ENCODE measurements around the gene PLCD1.

The PLCD1 gene

DNA sequence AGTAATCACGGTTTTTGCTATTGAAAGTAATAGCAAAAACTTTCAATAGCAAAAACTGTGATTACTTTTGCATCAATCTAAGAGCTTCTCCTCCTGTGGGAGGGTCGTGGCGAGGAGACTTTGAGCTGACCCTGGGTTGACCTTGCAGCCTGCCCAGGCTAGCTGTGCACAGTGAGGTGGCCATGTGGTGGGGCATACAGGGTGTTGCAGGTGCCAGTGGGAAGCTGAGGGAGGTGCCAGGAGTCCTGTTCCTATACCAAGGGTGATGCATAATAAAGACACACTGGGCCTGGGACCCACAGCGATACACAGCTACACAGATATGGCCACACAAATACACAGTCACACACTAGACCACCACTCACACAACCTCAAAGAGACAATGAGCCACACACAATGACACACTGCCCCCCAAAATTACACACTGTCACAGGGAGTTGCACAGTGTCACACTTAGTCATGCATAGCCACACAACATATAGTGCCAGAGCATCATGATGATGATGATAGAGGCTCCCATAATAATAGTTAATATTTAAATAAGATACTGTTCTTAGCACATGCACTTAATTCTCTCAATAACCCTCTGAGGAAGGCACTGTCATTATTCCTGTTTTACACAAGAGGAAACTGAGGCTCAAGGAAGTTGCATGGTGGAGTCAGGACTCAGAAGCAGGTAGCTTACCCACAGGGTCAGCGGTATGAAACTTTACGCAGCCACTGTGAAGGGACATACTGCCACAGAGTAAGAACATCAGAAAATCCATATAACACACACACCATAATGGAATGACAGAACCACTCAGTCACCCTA is 6.3 kb downstream of the PLCD1 start:
- no peak for TF ChIP-seq ZFX (IDR thresholded peaks at IDR 0.05)
- TF ChIP-seq, protein P1, sequence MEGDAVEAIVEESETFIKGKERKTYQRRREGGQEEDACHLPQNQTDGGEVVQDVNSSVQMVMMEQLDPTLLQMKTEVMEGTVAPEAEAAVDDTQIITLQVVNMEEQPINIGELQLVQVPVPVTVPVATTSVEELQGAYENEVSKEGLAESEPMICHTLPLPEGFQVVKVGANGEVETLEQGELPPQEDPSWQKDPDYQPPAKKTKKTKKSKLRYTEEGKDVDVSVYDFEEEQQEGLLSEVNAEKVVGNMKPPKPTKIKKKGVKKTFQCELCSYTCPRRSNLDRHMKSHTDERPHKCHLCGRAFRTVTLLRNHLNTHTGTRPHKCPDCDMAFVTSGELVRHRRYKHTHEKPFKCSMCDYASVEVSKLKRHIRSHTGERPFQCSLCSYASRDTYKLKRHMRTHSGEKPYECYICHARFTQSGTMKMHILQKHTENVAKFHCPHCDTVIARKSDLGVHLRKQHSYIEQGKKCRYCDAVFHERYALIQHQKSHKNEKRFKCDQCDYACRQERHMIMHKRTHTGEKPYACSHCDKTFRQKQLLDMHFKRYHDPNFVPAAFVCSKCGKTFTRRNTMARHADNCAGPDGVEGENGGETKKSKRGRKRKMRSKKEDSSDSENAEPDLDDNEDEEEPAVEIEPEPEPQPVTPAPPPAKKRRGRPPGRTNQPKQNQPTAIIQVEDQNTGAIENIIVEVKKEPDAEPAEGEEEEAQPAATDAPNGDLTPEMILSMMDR (conservative IDR thresholded peaks at IDR 0.05), result no peak
- H3K27ac ChIP-seq, result no peak overlapping the region

DNA sequence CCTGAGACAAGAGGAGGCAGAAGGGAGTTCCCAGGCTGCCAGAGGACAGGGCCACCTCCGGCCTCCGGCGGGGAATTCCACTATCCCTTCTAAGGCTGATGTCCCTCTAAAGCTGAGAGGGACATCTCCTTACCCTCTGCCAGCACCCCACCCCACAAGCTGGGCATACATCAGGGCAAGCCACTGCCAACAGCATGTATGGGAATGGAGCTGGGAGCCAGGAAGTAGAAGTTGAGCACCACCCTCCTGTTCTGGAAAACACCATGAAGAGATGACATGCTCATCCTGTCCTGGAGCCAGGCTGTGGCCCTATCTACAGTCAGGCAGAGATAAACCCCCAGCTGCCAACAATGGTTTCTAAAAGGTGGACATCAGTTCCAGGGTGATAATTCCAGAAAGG is 7.1 kb downstream of the PLCD1 start:
- no peak for TF ChIP-seq ZFX (IDR thresholded peaks at IDR 0.05)
- TF ChIP-seq, protein P1 (conservative IDR thresholded peaks at IDR 0.05), result no peak

DNA sequence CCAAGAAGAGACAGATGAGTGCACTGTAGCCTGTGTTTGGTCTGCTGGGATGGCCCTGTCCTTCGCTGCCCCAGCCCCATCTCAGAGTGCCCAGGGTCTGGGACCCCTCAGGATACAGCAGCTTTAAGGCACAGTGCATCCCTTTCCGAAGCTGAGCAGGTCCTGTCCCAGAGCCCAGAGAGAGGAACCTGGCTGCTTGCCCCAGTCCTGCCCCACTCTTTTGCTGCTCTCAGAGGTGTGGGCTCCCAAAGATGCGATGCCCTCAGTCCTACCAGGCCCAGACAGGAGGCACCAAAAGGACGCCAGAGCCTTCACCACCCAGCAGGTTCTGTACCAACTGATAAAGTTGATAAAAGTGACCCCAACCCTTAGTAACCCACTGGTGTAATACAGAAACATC is 8.2 kb downstream of the PLCD1 start:
- TF ChIP-seq, protein P1 (conservative IDR thresholded peaks at IDR 0.05), result no peak
- TF ChIP-seq ZFX (IDR thresholded peaks at IDR 0.05), result no peak
- H3K27ac ChIP-seq, result no peak overlapping the region

More for the DNA sequence above, 7.1 kb downstream of the PLCD1 start:
- H3K27ac ChIP-seq, result no peak overlapping the region

DNA sequence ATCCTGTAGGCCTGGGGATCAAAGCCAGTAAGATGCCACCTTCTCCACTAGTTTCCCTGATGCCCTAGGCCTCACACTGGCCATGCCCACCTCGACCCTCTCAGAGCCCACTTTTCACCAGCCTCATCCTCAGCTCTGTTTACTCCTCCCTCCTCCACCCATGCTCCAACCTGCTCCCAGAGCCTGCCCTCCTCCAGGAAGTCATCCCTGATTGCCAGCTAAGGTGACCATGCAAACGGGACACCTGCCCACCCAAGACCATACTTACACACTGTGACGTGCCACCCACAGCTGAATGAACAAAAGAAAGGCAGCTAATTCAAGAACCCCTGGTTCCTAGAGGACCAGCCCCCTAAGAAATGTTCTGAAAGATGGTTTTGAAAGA is 9.1 kb downstream of the PLCD1 start:
- H3K27ac ChIP-seq, result no peak overlapping the region
- TF ChIP-seq, protein P1 (conservative IDR thresholded peaks at IDR 0.05), result no peak
- TF ChIP-seq ZFX (IDR thresholded peaks at IDR 0.05), result no peak

DNA sequence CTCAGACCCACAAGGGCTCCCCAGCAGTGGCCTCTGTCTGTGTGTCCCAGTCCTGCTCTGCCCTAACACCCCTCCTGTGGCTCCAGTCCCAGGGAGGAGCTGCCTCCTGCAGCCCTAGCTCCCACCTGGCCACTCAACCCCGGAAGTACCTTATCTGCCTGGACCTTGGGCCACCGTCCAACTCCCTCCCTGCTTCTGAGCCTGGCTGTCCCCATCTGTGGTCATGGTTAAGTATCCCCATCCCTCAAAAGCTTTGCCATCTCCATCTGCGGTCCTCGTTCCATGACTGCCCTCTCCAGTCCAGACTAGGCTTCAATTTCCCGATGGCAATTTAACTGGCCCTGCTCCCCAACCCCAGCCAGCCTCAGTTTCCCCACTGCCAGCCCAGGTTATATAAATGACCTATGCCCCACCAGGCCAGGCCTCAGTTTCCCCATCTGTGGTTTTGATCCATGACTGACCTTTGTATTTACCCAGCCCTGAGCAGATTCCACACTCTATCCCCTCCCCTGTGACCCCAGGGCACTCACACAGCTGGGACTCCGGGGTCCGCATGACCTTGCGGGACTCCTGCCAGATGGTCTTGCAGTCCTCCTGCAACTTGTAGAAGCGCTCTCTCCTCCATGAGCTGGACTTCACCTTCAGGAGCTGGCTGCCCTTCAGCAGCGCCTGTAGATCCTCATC is 9.6 kb downstream of the PLCD1 start:
- H3K27ac ChIP-seq, result no peak overlapping the region
- TF ChIP-seq, protein P1 (conservative IDR thresholded peaks at IDR 0.05), result no peak
- no peak for TF ChIP-seq ZFX (IDR thresholded peaks at IDR 0.05)

DNA sequence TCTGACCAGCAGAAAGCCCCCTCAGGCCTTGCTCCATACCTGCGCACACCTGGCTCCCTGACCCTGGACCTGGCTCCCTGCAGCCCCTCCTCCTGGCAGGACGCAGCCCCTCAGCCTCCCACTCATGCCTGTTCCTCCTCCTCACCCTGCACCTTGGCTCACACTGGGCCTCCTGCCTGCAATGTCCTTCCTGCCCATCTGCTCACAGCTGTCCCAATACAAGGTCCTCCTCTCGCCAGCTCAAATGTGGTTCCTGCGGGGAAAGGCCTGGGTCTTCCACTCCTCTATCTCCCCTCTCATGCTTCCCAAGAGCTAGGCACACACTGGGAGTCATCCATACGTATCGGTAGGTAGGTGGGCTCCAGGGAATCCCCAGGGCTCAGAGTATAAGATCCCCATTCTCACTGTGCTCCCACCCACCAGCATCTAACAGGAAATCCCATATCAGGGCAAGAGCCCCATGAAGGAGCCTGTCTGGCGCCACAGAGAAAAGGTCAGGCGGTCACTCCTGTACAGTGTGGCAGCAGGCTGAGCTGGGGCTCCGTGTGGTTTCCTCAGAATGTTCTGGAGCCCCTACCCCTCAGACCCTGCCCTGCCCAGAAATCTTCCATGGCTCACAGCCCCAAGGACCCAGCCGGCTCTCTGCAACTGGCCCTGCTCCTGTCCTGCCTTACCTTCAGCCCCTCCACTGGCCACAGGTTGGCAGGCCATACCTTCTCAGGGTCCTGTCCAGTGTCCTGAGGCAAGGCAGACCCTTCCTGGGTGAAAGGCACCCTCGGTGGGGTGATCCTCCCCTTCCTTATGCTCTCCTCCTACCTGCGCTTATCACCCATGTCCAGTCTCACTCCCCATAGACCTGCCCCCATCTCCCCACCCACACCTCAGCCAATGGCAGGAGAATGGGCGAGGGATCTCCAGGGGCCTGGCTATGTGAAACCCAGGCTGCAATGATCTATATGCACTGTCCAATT is 10.9 kb downstream of the PLCD1 start:
- TF ChIP-seq, protein P1 (conservative IDR thresholded peaks at IDR 0.05), result no peak
- TF ChIP-seq ZFX (IDR thresholded peaks at IDR 0.05), result no peak
- no peak overlapping the region for H3K27ac ChIP-seq
